ENCODE results near the gene ST6GAL1.

- no peak for TF ChIP-seq POLR2AphosphoS5 (IDR thresholded peaks at IDR 0.05)
- TF ChIP-seq EP300 (IDR thresholded peaks at IDR 0.05): no peak
Measured at GRCh38 chr3:186978712-186979111, 48.4 kb downstream of the ST6GAL1 start.

Measured in gastroesophageal sphincter (tissue), 2 donors.